IMR-90 (cell line): ENCODE data around the gene GNB5.

Experiments used
- CEBPB ChIP-seq: IDR thresholded peaks from 2 replicates; pipeline ENCODE4 v1.6.1; 2012; ENCODE audit warnings: low read depth, low read length, improper control_type of control experiment
- CHD1 ChIP-seq: IDR thresholded peaks from 2 replicates; pipeline ENCODE4 v1.6.1; 2012; ENCODE audit warnings: low read depth, low read length, improper control_type of control experiment
- CTCF ChIP-seq: conservative IDR thresholded peaks from 2 replicates; pipeline ENCODE4 v1.5.1; 2012; ENCODE audit warnings: mild to moderate bottlenecking, low read depth, low read length, improper control_type of control experiment
- MAZ ChIP-seq: IDR thresholded peaks from 2 replicates; pipeline ENCODE4 v1.6.1; 2012; ENCODE audit warnings: low read depth, mild to moderate bottlenecking, low read length, improper control_type of control experiment, moderate library complexity, borderline replicate concordance
- POLR2A ChIP-seq: IDR thresholded peaks from 2 replicates; pipeline ENCODE4 v1.6.1; 2012; ENCODE audit warnings: mild to moderate bottlenecking, low read depth, low read length
- RAD21 ChIP-seq: IDR thresholded peaks from 2 replicates; pipeline ENCODE4 v1.6.1; 2012; ENCODE audit warnings: low read length, improper control_type of control experiment
- RFX5 ChIP-seq: IDR thresholded peaks from 2 replicates; pipeline ENCODE4 v1.8.0; 2012; ENCODE audit warnings: low read depth, mild to moderate bottlenecking, low read length, moderate library complexity

DNA sequence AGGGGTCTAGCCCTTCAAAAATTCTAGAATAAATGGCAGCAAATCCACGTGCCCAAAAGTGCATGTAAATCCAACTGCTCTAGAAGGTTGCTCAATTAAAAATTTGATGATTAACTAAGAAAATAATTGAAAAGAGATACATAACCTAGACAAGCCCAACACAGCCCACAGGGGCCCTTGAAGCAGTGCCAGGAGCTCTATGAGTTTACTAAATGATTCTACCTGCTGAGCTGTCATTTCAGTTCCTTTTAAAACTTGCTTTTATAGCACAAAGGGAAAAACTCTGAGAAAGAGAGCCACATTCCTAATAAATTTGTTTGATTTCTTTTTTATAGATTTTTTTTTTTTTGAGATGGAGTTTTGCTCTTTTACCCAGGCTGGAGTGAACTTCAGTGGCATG is 38.9 kb upstream of the GNB5 start:
- no peak for TF ChIP-seq CTCF
- no peak for TF ChIP-seq POLR2A
- TF ChIP-seq RFX5, result no peak
- no peak for TF ChIP-seq CEBPB
- TF ChIP-seq MAZ, result no peak
- TF ChIP-seq RAD21, result no peak
- no peak for TF ChIP-seq CHD1
